ENCODE data around the gene ASTN2. TPM values are rescaled to one million over a fixed set of nuclear protein-coding genes. Genes with fewer than 3 reads are reported as not detected.
A peak's percentile ranks its signal among the peaks of the same experiment; 100 is the strongest.

The ASTN2 gene
- total and polyA plus RNA-seq, 2 donors (not counting 3 experiments of a cell fraction or from before 2014, with no cell fraction given): 1.0 to 1.9 TPM

- Histone ChIP-seq H2AFZ (ENCODE audit: low read depth, low read length) (peak overlapping the region; percentile 90), H3K9ac (replicated peaks; ENCODE audit: extremely low read depth, insufficient read depth, low read length) (no peak overlapping the region), H3K36me3 (ENCODE audit: control insufficient read depth in 2 of 2, extremely low read depth in 1 of 2, insufficient read depth in 2 of 2, low read length in 2 of 2) (no peaks in the 10 kb centered on the region), H4K20me1 (replicated peaks; ENCODE audit: control insufficient read depth, extremely low read depth, insufficient read depth, low read length) (no peaks in the 10 kb centered on the region), H3K4me2 (ENCODE audit: insufficient read depth, low read length) (no peak overlapping the region), H3K4me3 (replicated peaks in 1 of 3; ENCODE audit: insufficient read depth in 1 of 3, low read depth in 1 of 3, low read length in 3 of 3) (no peak overlapping the region), H3K9me1 (replicated peaks; ENCODE audit: control insufficient read depth, extremely low read depth, insufficient read depth, low read length) (no peaks in the 10 kb centered on the region), H3K4me1 (ENCODE audit: control insufficient read depth, extremely low read depth, insufficient read depth, low read length) (peaks cover 11% of the 10 kb centered on the region), H3K79me2 (ENCODE audit: control insufficient read depth, insufficient read depth, low read length) (peaks cover 32% of the 10 kb centered on the region), H3K27ac (ENCODE audit: insufficient read depth, low read depth, low read length) (no peak overlapping the region), H3K9me3 (replicated peaks; ENCODE audit: control insufficient read depth, insufficient read depth, low read length) (no peaks in the 10 kb centered on the region), H3K27me3 (ENCODE audit: control insufficient read depth in 2 of 2, insufficient read depth in 2 of 2, low read length in 2 of 2) (no peaks in the 10 kb centered on the region)
- CTCF ChIA-PET: interaction anchor here (0.7 to 1.4 kb wide), 3 partner anchors 9 to 51 kb away, joined by 3 to 14 read pairs (median 4); no protein-coding TSS in a partner anchor
- BruUV-seq (replicated peaks): no TSS peak
- POLR2A ChIA-PET: no interaction called here
- FAIRE-seq: no peak
- dilution Hi-C loops (cut with MboI; ENCODE audit: extremely low pct_ligation_motif_present, low sequenced_read_pairs): no loop called here
- intact Hi-C loops (cut with micrococcal nuclease): no loop called here
- no peak for DNase-seq (ENCODE audit: low read depth, low spot score)
- TF ChIP-seq POLR2A (IDR thresholded peaks at IDR 0.05; ENCODE audit: low read depth, low read length) (no peak), MYC (IDR thresholded peaks at IDR 0.05; ENCODE audit: low read depth, low read length) (no peak), POLR2AphosphoS5 (IDR thresholded peaks at IDR 0.05; ENCODE audit: insufficient read depth, low read depth, low read length) (no peak), CTCF (IDR thresholded peaks at IDR 0.05; ENCODE audit: extremely low read depth in 1 of 2, insufficient read depth in 1 of 2, low read depth in 1 of 2, low read length in 2 of 2) (no peak), FOS (IDR thresholded peaks at IDR 0.05; ENCODE audit: borderline replicate concordance, insufficient read depth, low read length) (no peak), MAX (IDR thresholded peaks at IDR 0.05; ENCODE audit: insufficient read depth, insufficient read length) (no peak), EZH2 (IDR thresholded peaks at IDR 0.05; ENCODE audit: borderline replicate concordance, low read depth, low read length, severe bottlenecking) (no peak), GATA2 (IDR thresholded peaks at IDR 0.05; ENCODE audit: insufficient read depth, insufficient read length, low read depth, low read length) (no peak), JUN (IDR thresholded peaks at IDR 0.05; ENCODE audit: borderline replicate concordance, insufficient read depth, insufficient read length, low read depth) (no peak)
These were observed 728.7 kb downstream of the ASTN2 start for GRCh38 chr9:116686135-116686534.

All from endothelial cell of umbilical vein (primary cell).